ENCODE measurements around the gene DGKZ. TPM values are rescaled to one million over a fixed set of nuclear protein-coding genes. Genes with fewer than 3 reads are reported as not detected.

DGKZ gene
- total and polyA plus RNA-seq, 2 of the 13 experiments (the other 11 are each of a cell fraction or from before 2014, with no cell fraction given), result 15.8 to 20.7 TPM

GRCh38 chr11:46363455-46364005 is 16.3 kb downstream of the DGKZ start:
- Histone ChIP-seq H3K36me3 (replicated peaks in 1 of 2; ENCODE audit: control insufficient read depth in 1 of 2, insufficient read depth in 2 of 2, low read length in 2 of 2) (peaks cover 0 to 9% of the 10 kb centered on the region in 2 experiments; a peak in 2 of 5 replicates), H3K79me2 (ENCODE audit: insufficient read depth, low read length) (no peaks in the 10 kb centered on the region), H3K27me3 (ENCODE audit: control insufficient read depth in 1 of 2, insufficient read depth in 2 of 2, low read length in 2 of 2) (no peaks in the 10 kb centered on the region), H3K9me3 (ENCODE audit: low read length) (no peaks in the 10 kb centered on the region), H3K4me2 (ENCODE audit: low read depth, low read length) (no peak overlapping the region), H3K27ac (ENCODE audit: extremely low read length, insufficient read depth, low read length) (no peak overlapping the region), H4K20me1 (ENCODE audit: insufficient read depth, low read length) (no peaks in the 10 kb centered on the region), H3K9ac (ENCODE audit: insufficient read depth, low read depth, low read length) (no peak overlapping the region), H2AFZ (ENCODE audit: low read length) (no peak overlapping the region), H3K4me1 (ENCODE audit: insufficient read depth, low read length) (peaks cover 14% of the 10 kb centered on the region), H3K4me3 (replicated peaks in 1 of 3; ENCODE audit: insufficient read depth in 1 of 3, low read depth in 2 of 3, low read length in 3 of 3) (no peak overlapping the region)
- FAIRE-seq (no peak), DNase-seq (ENCODE audit: low spot score) (no peak), ATAC-seq (no peak)
- in situ Hi-C loops (cut with HindIII; ENCODE audit: extremely low pct_ligation_motif_present, low pct_unique_long_range_greater_than_20kb) (no loop called here), intact Hi-C loops (cut with micrococcal nuclease; ENCODE audit: unreplicated experiment) (no loop called here)
- ChIA-PET POLR2A (interaction anchor here (0.5 kb wide), 1 partner anchor 122 kb away, joined by 3 read pairs; no protein-coding TSS in a partner anchor), CTCF (ENCODE audit: low intra/inter-chr PET ratio, low total read pairs) (no interaction called here)
- BruUV-seq (replicated peaks), result no TSS peak
- no CpG with 5 or more reads among the region's 21 CpGs for WGBS (ENCODE audit: low lambda C conversion rate)
- TF ChIP-seq ZNF784 (CRISPR knock-in tag; IDR thresholded peaks at IDR 0.05; ENCODE audit: borderline replicate concordance), result no peak
- TF ChIP-seq ZBTB33 (CRISPR knock-in tag; IDR thresholded peaks at IDR 0.05), result peak; percentile 78
- TF ChIP-seq, protein P1, sequence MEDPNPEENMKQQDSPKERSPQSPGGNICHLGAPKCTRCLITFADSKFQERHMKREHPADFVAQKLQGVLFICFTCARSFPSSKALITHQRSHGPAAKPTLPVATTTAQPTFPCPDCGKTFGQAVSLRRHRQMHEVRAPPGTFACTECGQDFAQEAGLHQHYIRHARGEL (CRISPR knock-in tag; IDR thresholded peaks at IDR 0.05), result no peak
- no peak for TF ChIP-seq ARID2 (CRISPR knock-in tag; IDR thresholded peaks at IDR 0.05; ENCODE audit: borderline replicate concordance)
- TF ChIP-seq FUBP1 (CRISPR knock-in tag; IDR thresholded peaks at IDR 0.05; ENCODE audit: borderline replicate concordance), result no peak
- TF ChIP-seq ZNF431 (CRISPR knock-in tag; IDR thresholded peaks at IDR 0.05; ENCODE audit: borderline replicate concordance, low read depth), result no peak
- TF ChIP-seq ZNF7 (CRISPR knock-in tag; IDR thresholded peaks at IDR 0.05), result no peak
- TF ChIP-seq SNRNP70 (IDR thresholded peaks at IDR 0.05; ENCODE audit: low read depth, low read length), result no peak
- TF ChIP-seq AGO2 (optimal IDR thresholded peaks at IDR 0.05; ENCODE audit: low read depth, low read length), result peak; percentile 66
- TF ChIP-seq POLR2AphosphoS5 (IDR thresholded peaks at IDR 0.05; ENCODE audit: low read depth, low read length), result no peak
- peak; percentile 56 for TF ChIP-seq ZNF629 (CRISPR knock-in tag; conservative IDR thresholded peaks at IDR 0.05)
- no peak for TF ChIP-seq ZNF83 (CRISPR knock-in tag; IDR thresholded peaks at IDR 0.05; ENCODE audit: borderline replicate concordance)
- TF ChIP-seq ZNF598 (CRISPR knock-in tag; IDR thresholded peaks at IDR 0.05; ENCODE audit: borderline replicate concordance), result no peak
- TF ChIP-seq TOPORS (CRISPR knock-in tag; IDR thresholded peaks at IDR 0.05), result no peak
- TF ChIP-seq GLI4 (CRISPR knock-in tag; IDR thresholded peaks at IDR 0.05; ENCODE audit: borderline replicate concordance), result no peak
- no peak for TF ChIP-seq ISX (CRISPR knock-in tag; conservative IDR thresholded peaks at IDR 0.05)

All from HepG2 (cell line).